Stimulated activated CD4-positive, alpha-beta T cell treated with anti-CD3 and anti-CD28 coated beads, Interleukin-12 subunit alpha, Interleukin-12 subunit beta, amount 100 ng/mL, for 48 hours (primary cell): ENCODE results near the gene SLC7A1.

Experiments used
- DNase-seq, 3 donors: peaks; one replicate each; pipeline ENCODE4 v3.0.0-alpha.2; 2020; ENCODE audit warnings: low read depth in 2 of 3, low spot score in 1 of 3

SLC7A1 gene

GRCh38 chr13:29471551-29471950 is 123.9 kb downstream of the SLC7A1 start:
- DNase-seq = no peak

GRCh38 chr13:29465741-29466293 is 129.7 kb downstream of the SLC7A1 start:
- no peak for DNase-seq

GRCh38 chr13:29464105-29464679 is 131.3 kb downstream of the SLC7A1 start:
- DNase-seq = no peak

- no peak for DNase-seq
Measured at GRCh38 chr13:29459813-29460355, 135.6 kb downstream of the SLC7A1 start.
